ENCODE data around the gene SCD. TPM values are rescaled to one million over a fixed set of nuclear protein-coding genes. Genes with fewer than 3 reads are reported as not detected.

The SCD gene
- total and polyA plus RNA-seq, 10 of the 15 experiments (the other 5 are each of a cell fraction or from before 2014, with no cell fraction given): 68.7 to 279 (median 99.5) TPM

- TF ChIP-seq ZNF687 (IDR thresholded peaks at IDR 0.05) (no peak), ELK1 (IDR thresholded peaks at IDR 0.05; ENCODE audit: low read depth, low read length) (no peak), CBFB (IDR thresholded peaks at IDR 0.05; ENCODE audit: low read depth) (peak; percentile 79; the same call in 1 of the 2 replicates), ZNF384 (IDR thresholded peaks at IDR 0.05; ENCODE audit: borderline replicate concordance, low read depth, low read length) (peak; percentile 76; the same call in 1 of the 2 replicates), CREB1 (IDR thresholded peaks at IDR 0.05; ENCODE audit: low read depth) (no peak), NRF1 (conservative IDR thresholded peaks at IDR 0.05; ENCODE audit: low read depth, low read length) (no peak), NFIC (IDR thresholded peaks at IDR 0.05; ENCODE audit: low read depth, low read length) (peak; percentile 68), SPI1 (IDR thresholded peaks at IDR 0.05; ENCODE audit: borderline replicate concordance, insufficient read depth, low read depth, low read length) (no peak), EGR1 (IDR thresholded peaks at IDR 0.05; ENCODE audit: borderline replicate concordance in 1 of 2, low read depth in 2 of 2, low read length in 2 of 2) (no peak), ESRRA (IDR thresholded peaks at IDR 0.05; ENCODE audit: low read length) (no peak), POU2F2 (IDR thresholded peaks at IDR 0.05; ENCODE audit: borderline replicate concordance, low read depth, low read length) (no peak), YY1 (IDR thresholded peaks at IDR 0.05; ENCODE audit: low read depth, low read length) (no peak), ZNF622 (IDR thresholded peaks at IDR 0.05) (no peak), SIX5 (IDR thresholded peaks at IDR 0.05; ENCODE audit: low read depth, low read length, severe bottlenecking) (no peak), DPF2 (IDR thresholded peaks at IDR 0.05) (peak; percentile 46; the same call in 1 of the 2 replicates), BACH1 (IDR thresholded peaks at IDR 0.05; ENCODE audit: borderline replicate concordance) (no peak; the same call in 1 of the 2 replicates), RFX5 (IDR thresholded peaks at IDR 0.05; ENCODE audit: low read depth, low read length) (no peak), BCL3 (IDR thresholded peaks at IDR 0.05; ENCODE audit: borderline replicate concordance, insufficient read depth, low read depth, low read length, poor library complexity, severe bottlenecking) (peak; percentile 46), RUNX3 (IDR thresholded peaks at IDR 0.05; ENCODE audit: low read length) (peak; percentile 97), CREM (IDR thresholded peaks at IDR 0.05; ENCODE audit: low read depth) (0 out of 2 replicates have a peak, but pooled peaks have one; percentile 28), BHLHE40 (IDR thresholded peaks at IDR 0.05; ENCODE audit: borderline replicate concordance in 1 of 2, low read depth in 2 of 2, low read length in 1 of 2) (peak; percentile 62 to 66; a peak in 2 of 4 replicates), IRF4 (IDR thresholded peaks at IDR 0.05; ENCODE audit: low read depth, low read length) (no peak)
Measured at GRCh38 chr10:100377830-100378229, 30.8 kb downstream of the SCD start (continued).

Measured in GM12878 (cell line).